Spleen (tissue), 11 donors: ENCODE data around the gene RBMS3. TPM values are rescaled to one million over a fixed set of nuclear protein-coding genes. Genes with fewer than 3 reads are reported as not detected.

Experiments used
- DNase-seq: peaks from one replicate; pipeline ENCODE4 v3.0.0-alpha.2; 2020
- H3K27ac ChIP-seq, 8 donors: fragments of 200-600 bp; sonication (generic) in 7 of 8; 1 replicate in 4 of 8; 2 replicates in 4 of 8; pipeline versions ENCODE4 v1.5.0 to v1.8.0; 2016 to 2021; ENCODE audit warnings: inconsistent platforms in 4 of 8, mild to moderate bottlenecking in 4 of 8, moderate library complexity in 1 of 8
- H3K27me3 ChIP-seq, 7 donors: fragments of 200-600 bp; sonication (generic) in 6 of 7; replicated peaks in 1 of 7; 1 replicate in 4 of 7; 2 replicates in 3 of 7; pipeline versions ENCODE4 v1.5.0 to v1.8.0; 2016 to 2021; ENCODE audit warnings: inconsistent platforms in 3 of 7, mild to moderate bottlenecking in 1 of 7
- H3K36me3 ChIP-seq, 6 donors: fragments of 200-600 bp; sonication (generic) in 5 of 6; 1 replicate in 4 of 6; 2 replicates in 2 of 6; pipeline versions ENCODE4 v1.5.0 to v1.8.0; 2016 to 2021; ENCODE audit warnings: inconsistent platforms in 2 of 6
- H3K4me1 ChIP-seq, 6 donors: fragments of 200-600 bp; sonication (generic) in 5 of 6; 1 replicate in 3 of 6; 2 replicates in 3 of 6; pipeline versions ENCODE4 v1.5.0 to v1.8.0; 2016 to 2021; ENCODE audit warnings: inconsistent platforms in 3 of 6
- H3K4me3 ChIP-seq, 8 donors: fragments of 200-600 bp; sonication (generic) in 7 of 8; 1 replicate in 4 of 8; 2 replicates in 4 of 8; pipeline versions ENCODE4 v1.5.0 to v1.8.0; 2016 to 2021; ENCODE audit warnings: inconsistent platforms in 4 of 8, mild to moderate bottlenecking in 4 of 8, moderate library complexity in 2 of 8
- H3K9me3 ChIP-seq, 8 donors: fragments of 200-600 bp; sonication (generic) in 7 of 8; 1 replicate in 4 of 8; 2 replicates in 4 of 8; pipeline versions ENCODE4 v1.5.0 to v1.8.0; 2016 to 2021; ENCODE audit warnings: inconsistent platforms in 4 of 8
- CTCF ChIP-seq, 11 experiments: fragments of 200-600 bp in 7 of 11; fragments of 450-650 bp in 4 of 11; sonication (generic) in 4 of 11; IDR thresholded peaks in 8 of 11; conservative IDR thresholded peaks in 3 of 11; 1 replicate in 7 of 11; 2 replicates in 4 of 11; pipeline versions ENCODE4 v1.4.0 to v1.8.0; 2016 to 2021; ENCODE audit warnings: antibody characterized with exemption in 11 of 11, inconsistent platforms in 4 of 11, mild to moderate bottlenecking in 1 of 11
- POLR2A ChIP-seq, 3 donors: fragments of 450-650 bp; IDR thresholded peaks; one replicate each; pipeline ENCODE4 v1.5.1; 2017; ENCODE audit warnings: antibody characterized with exemption in 3 of 3, mild to moderate bottlenecking in 1 of 3
- POLR2AphosphoS5 ChIP-seq, 3 donors: sonication (generic); formaldehyde crosslinking; IDR thresholded peaks; one replicate each; pipeline ENCODE4 v1.5.1; 2017; ENCODE audit warnings: antibody characterized with exemption in 3 of 3
- WGBS, 5 donors: extraction: QIAGEN DNeasy Blood & Tissue Kit in 3 of 5; methylation state at CpG; one replicate each; pipeline versions ENCODE4 v1.1.5 to v1.1.7; 2013 to 2018; 5-methylcytosine and 5-hydroxymethylcytosine counted together
- intact Hi-C: fragments of 100-400 bp; cut with DNase I; formaldehyde crosslinking; loops from one replicate; pipeline ENCODE4 v1.15.0; 2023; ENCODE audit warnings: low total_unique reads
- polyA plus RNA-seq, 3 donors: library from polyadenylated mRNA; stranded (reverse); fragments of 200-250 nt; gene quantifications; one replicate each; pipeline ENCODE4 v1.2.1, GENCODE V29; 2013
- total RNA-seq, 7 donors: library from RNA; depleted of rRNA in 3 of 7; stranded (reverse); fragments of >200 nt in 3 of 7; fragmentation: NEBNext Ultra II Directional in 4 of 7; extraction: Animal tissue kit (Norgen Biotek cat#: 25700) in 4 of 7; gene quantifications; one replicate each; pipeline versions ENCODE4 v1.1.0 to v1.2.1, GENCODE V29; 2016 to 2021
- donor health status: healthy with polysubstance abuse.
- donor health status: DM: no; HTN: no; CAD: no; lungs with moderate emphysema.
- donor health status: DM: no; HTN: no; CAD: no.
- donor health status: Bipolar disorder and iron deficiency.
- donor health status: healthy.
- donor health status: DM: no; HTN: no; CAD: no.
- donor health status: DM: yes; HTN: yes; CAD: no.

Gene RBMS3
- total and polyA plus RNA-seq, 10 donors = 2.6 to 81.9 (median 52.5) TPM

GRCh38 chr3:29412110-29412509 lies 131.2 kb downstream of the RBMS3 start:
- H3K4me3 ChIP-seq = no peak overlapping the region
- H3K36me3 ChIP-seq = no peaks in the 10 kb centered on the region
- H3K27me3 ChIP-seq = no peaks in the 10 kb centered on the region
- DNase-seq = no peak
- 9 to 29% (median 16%) methylated on average over 1 of the region's 1 CpG for WGBS, 5 donors
- no peak overlapping the region for H3K27ac ChIP-seq
- TF ChIP-seq POLR2AphosphoS5 (IDR thresholded peaks at IDR 0.05) = no peak
- TF ChIP-seq POLR2A (IDR thresholded peaks at IDR 0.05) = no peak
- TF ChIP-seq CTCF (IDR thresholded peaks at IDR 0.05 in 8 of 11, conservative IDR thresholded peaks at IDR 0.05 in 3 of 11) = no peak
- H3K4me1 ChIP-seq = peaks cover 0 to 22% (median 4%) of the 10 kb centered on the region in 6 donors
- no peaks in the 10 kb centered on the region for H3K9me3 ChIP-seq
- intact Hi-C loops = no loop called here

- Histone ChIP-seq H3K4me1 (peaks cover 0 to 22% (median 4%) of the 10 kb centered on the region in 6 donors), H3K27ac (no peak overlapping the region)
Observed at GRCh38 chr3:29414468-29415224, 133.8 kb downstream of the RBMS3 start.

GRCh38 chr3:29415482-29416223 lies 134.8 kb downstream of the RBMS3 start:
- no peak overlapping the region for H3K4me3 ChIP-seq
- TF ChIP-seq POLR2AphosphoS5 (IDR thresholded peaks at IDR 0.05) (no peak), CTCF (IDR thresholded peaks at IDR 0.05 in 8 of 11, conservative IDR thresholded peaks at IDR 0.05 in 3 of 11) (no peak), POLR2A (IDR thresholded peaks at IDR 0.05) (no peak)
- intact Hi-C loops = no loop called here
- no peaks in the 10 kb centered on the region for H3K9me3 ChIP-seq
- no peak overlapping the region for H3K27ac ChIP-seq
- H3K27me3 ChIP-seq = no peaks in the 10 kb centered on the region
- H3K4me1 ChIP-seq = peaks cover 0 to 17% (median 4%) of the 10 kb centered on the region in 6 donors
- no peak for DNase-seq
- no peaks in the 10 kb centered on the region for H3K36me3 ChIP-seq
- WGBS, 5 donors = 73 to 89% (median 83%) methylated on average over 3 of the region's 3 CpGs

More at GRCh38 chr3:29414468-29415224, 133.8 kb downstream of the RBMS3 start:
- no peak for TF ChIP-seq CTCF (IDR thresholded peaks at IDR 0.05 in 8 of 11, conservative IDR thresholded peaks at IDR 0.05 in 3 of 11)
- no peak for TF ChIP-seq POLR2A (IDR thresholded peaks at IDR 0.05)
- no peak for TF ChIP-seq POLR2AphosphoS5 (IDR thresholded peaks at IDR 0.05)
- WGBS, 5 donors = 76 to 91% (median 83%) methylated on average over 11 of the region's 11 CpGs
- Histone ChIP-seq H3K36me3 (no peaks in the 10 kb centered on the region), H3K9me3 (no peaks in the 10 kb centered on the region), H3K27me3 (no peaks in the 10 kb centered on the region), H3K4me3 (no peak overlapping the region)
- DNase-seq = no peak
- intact Hi-C loops = no loop called here

- H3K4me1 ChIP-seq = peaks cover 0 to 12% (median 4%) of the 10 kb centered on the region in 6 donors
- no peaks in the 10 kb centered on the region for H3K27me3 ChIP-seq
- 62 to 81% (median 73%) methylated on average over 2 of the region's 2 CpGs for WGBS, 5 donors
- no peak overlapping the region for H3K4me3 ChIP-seq
- no peaks in the 10 kb centered on the region for H3K36me3 ChIP-seq
- DNase-seq = no peak
- H3K9me3 ChIP-seq = no peaks in the 10 kb centered on the region
- H3K27ac ChIP-seq = no peak overlapping the region
- TF ChIP-seq POLR2AphosphoS5 (IDR thresholded peaks at IDR 0.05) = no peak
- TF ChIP-seq CTCF (IDR thresholded peaks at IDR 0.05 in 8 of 11, conservative IDR thresholded peaks at IDR 0.05 in 3 of 11) = no peak
- TF ChIP-seq POLR2A (IDR thresholded peaks at IDR 0.05) = no peak
- intact Hi-C loops = no loop called here
Observed at GRCh38 chr3:29416514-29416913, 135.6 kb downstream of the RBMS3 start.
